ENCODE results near the gene DDX1.
"Not testable (repeated sequence)": the region's sequence is repeated elsewhere in the genome, so short reads cannot be mapped to it uniquely, and the experiment has no call there.

Gene DDX1

DNA sequence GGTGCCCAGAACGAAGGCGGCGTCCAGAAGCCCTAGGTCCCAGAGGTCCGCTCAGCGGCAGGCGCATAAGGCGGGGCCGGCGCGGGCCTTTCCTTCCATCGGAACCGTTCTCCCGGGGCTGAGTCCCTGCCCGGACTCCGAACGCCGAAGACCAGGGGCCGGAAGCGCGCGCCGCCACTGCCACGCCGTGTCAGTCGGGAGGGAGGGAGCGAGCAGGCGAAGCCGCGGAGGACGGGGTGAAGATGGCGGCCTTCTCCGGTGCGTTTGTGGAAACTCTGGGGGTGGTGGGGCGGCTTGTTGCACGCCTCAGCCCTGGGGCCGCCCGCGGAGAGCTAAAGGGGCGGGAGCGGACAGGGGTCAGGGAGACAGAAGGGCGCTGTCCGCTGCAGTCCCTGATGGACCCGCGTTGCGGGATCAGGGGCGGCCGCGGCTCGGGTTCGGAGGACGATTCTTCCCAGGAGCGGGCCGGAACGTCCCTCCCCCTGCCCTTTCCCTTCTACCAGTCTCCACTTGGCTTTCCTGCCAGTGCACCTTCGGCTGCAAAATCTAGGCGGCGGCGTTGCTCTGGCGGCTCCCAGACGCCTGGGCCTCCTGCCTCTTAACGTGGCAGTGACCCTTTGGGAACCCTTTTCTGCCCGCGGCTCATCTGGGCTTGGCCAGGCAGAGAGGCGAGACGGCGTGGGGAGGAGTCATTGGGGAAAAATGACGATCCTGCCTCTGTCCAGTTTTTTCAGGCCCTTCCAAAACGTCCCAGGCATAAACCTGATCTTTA is at the start of gene DDX1:
TSS of gene DDX1 (plus strand) at position 177 of the 772 bp plus-strand sequence. CDS start at position 243, 66 bp downstream.
- DNase-seq: peak; percentile 83

DNA sequence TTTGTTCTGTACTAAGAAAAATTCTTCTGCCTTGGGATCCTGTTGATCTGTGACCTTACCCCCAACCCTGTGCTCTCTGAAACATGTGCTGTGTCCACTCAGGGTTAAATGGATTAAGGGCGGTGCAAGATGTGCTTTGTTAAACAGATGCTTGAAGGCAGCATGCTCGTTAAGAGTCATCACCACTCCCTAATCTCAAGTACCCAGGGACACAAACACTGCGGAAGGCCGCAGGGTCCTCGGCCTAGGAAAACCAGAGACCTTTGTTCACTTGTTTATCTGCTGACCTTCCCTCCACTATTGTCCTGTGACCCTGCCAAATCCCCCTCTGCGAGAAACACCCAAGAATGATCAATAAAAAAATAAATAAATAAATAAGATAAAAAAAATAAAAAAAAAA is 49.4 kb upstream of the DDX1 start:
- not testable (repeated sequence) for DNase-seq

DNA sequence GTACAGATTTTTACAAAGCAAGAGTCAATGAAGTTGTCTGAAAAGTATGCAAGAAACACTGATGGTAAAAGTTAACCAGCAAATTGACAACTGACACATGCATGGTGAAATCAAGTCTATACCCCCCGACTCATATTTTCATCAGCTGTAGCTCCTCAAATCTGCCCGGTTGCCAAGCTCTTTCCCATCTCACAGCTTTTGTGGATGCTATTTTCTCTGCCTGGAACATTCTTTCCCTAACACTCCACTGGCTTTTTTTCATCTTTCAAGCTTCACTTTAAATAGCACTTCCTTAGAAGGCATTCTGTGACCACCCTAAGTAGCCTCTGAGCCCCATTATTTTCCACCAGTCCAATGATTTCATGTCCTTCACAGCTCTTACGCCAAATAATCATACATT is 48.6 kb upstream of the DDX1 start:
- no peak for DNase-seq

DNA sequence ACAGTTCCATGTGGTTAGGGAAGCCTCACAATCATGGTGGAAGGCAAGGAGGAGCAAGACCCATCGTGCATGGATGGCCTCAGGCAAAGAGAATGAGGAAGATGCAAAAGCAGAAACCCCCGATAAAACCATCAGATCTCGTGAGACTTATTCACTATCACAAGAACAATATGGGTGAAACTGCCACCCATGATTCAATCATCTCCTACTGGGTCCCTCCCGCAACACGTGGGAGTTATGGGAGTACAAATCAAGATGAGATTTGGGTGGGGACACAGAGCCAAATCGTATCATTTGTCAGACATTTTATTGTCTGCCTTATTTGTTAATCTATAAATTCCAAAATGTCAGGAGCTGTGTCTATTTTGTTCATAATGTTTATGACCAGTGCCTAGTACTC is 48.1 kb upstream of the DDX1 start:
- no peak for DNase-seq

DNA sequence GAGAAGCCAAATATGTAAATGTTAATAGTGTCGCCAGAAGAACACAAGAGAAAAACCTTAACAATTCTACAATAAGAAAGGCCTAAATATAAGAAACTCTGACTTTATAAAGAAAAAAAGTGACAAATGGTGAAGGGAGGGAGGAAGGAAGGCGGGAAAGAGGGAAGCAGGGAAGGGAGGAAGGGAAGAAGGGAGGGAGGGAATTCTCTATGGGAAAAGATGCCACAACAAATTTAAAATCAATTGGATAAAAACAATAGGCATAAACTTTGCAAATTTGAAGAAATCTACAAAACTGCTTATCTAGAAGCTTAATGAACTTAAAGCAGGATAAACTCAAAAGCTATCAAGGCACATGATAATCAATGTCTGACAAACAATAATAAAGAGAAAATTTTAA is 47.4 kb upstream of the DDX1 start:
- no peak for DNase-seq

DNA sequence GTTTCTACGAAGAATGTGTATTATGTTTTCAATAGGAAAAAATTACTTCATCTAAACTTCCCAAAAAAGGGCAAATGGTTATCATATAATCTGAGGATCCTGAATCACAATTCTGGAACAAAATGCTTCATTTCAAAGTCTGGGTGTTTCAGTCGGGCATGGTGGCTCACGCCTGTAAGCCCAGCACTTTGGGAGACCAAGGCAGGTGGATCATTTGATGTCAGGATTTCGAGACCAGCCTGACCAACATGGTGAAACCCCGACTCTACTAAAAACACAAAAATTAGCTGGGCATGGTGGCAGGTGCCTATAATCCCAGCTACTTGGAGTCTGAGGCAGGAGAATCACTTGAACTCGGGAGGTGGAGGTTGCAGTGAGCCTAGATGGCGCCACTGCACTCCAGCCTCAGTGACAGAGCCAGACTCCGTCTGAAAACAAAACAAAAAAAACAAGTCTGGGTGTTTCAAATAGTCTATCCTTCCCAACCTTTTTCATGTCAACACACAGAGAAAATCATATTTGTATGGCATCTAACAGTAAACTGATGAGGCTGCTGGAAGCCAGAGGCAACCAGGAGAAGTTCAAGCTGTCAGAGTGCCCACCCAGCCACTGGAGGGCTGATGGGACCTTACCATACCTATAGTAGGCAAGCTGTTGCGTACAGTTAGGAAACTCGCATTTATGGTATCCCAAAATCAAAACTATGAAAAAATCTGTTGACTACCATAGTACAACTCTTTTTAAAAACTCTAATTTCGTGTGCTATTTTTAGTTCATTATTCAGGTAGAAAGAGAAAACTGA is 45.2 kb upstream of the DDX1 start:
- no peak for DNase-seq

DNA sequence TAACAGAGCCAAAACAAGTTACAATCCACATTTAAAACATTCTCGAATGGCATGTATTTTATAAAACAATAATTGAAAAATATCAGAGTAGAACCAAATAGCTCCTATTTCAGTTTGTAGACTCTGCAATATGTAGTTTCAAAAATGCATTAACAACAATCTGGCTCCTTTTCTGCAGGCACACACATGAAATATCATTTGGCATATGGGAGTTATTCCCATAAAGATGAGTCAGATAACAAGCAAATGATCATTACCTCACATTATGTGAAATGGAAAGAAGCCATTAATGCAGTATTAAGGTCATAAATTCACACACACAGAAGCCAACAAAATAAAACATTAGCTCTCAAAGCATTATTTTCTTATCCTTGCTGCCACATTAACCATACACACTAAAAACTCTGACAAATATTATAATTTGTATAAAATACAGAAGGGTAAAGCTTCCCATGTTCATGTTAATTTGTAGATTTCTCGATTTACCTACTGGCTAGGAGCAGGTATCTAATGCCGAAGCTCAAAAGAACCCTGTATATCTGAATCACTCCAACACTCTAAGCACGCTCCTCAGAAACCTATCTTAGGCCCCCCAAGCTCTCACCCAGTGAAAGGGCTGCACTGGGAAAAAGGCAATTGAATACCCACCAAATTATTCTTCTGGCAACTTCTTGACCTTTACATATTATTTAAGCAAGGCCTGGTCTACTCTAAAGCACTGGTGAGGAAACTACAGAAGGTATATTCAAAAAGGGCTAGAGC is 44.4 kb upstream of the DDX1 start:
- no peak for DNase-seq

DNA sequence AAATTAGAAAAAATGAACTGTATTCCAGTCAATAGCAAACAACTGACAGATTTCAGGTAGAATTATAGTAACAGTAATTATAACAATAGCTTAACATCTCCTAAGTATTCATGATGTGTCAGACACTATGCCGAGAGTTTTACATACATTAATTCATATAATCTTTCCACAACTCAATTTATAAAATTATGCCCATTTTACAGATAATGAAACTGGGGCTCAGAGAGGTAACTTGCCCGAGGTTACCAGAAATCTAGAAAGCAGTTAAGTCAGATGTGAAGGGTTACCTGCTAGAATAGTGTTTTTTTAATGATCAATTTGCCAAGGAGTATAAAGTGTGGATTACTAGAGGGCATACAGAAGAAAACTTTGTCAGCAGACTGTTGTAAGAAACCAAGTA is 42.7 kb upstream of the DDX1 start:
- DNase-seq: no peak

DNA sequence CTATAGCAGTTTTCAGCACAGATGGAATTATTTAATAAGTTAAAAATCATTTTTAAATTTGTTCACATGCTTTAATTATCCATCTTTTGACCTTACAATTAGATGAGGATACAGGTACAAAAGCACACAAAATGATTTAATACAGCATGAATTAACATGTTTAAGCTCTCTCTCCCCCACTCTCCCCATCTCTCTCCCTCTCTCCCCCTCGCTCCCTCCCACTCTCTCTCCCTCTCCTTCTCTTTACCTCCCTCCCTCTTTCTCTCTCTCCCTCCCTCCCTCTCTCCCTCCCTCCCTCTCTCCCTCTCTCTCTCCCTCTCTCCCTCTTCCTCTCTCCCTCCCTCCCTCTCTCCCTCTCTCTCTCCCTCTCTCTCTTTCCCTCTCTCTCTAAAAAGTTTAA is 38.1 kb upstream of the DDX1 start:
- no peak for DNase-seq

DNA sequence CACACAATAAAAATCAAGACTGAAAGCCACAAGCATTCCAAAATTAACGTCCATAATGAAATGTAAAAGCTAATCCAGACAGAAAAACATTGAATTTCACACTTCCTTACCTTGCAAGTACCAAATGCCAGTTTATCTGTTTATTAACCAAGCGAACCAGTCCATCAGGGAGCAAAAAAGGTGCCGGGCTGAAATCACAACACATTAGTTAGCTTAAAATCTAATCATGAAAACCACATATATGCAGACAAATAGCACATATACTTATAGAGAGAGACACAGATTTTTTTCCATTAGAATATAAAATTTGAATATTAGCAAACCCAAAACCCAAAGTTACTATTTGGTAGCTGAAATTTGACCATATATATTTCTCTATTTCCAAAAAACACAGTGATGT is 37.7 kb upstream of the DDX1 start:
- no peak for DNase-seq

DNA sequence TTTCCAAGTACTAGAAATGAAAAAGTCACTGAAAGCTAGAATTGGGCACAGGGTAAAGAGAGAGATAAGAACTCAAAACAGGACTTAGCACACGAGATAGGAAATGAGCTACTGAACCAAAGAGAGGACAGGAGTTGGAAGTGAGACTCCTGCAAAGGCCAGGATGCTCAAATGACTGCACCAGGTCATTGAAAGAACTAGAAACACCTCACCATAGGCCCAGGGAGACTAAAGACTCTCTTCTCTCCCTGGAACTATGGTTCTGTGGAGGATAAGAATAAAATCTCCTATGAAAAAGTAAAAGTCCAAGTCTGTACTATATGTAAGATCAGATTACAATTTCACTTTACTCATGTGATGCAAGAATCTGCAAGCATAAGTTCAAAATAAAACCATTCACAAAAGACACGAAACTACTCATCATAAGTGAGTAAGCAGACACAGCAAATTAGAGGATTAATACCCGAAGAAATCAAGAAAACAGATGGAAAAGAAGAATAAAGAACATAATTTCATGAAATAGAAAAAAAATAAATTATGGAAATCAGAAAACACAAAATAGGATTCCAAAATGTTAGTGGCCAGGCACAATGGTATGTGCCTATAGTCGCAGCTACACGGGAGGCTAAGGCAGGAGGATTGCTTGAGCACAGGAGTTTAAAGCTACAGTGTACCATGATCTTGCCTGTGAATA is 37.0 kb upstream of the DDX1 start:
- no peak for DNase-seq

DNA sequence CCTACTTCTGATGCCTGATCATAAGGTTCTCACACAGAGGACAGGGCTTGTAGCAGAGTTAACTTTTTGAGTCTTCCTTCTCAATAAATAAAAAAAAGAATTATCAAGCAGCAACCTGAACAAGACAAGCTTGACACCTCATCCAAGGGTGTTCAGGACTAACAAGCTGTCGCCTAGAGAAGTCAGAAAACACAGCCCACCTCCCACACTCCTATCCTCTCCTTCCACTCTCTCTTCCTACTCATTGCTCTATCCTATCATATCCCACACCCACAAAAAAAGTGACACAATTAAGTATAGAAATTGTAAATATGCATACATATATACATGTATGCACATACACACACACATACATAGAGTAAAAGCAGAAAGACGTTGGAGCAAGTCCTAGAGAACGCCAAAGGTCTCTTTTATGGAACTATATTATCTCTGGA is 35.9 kb upstream of the DDX1 start:
- no peak for DNase-seq

DNA sequence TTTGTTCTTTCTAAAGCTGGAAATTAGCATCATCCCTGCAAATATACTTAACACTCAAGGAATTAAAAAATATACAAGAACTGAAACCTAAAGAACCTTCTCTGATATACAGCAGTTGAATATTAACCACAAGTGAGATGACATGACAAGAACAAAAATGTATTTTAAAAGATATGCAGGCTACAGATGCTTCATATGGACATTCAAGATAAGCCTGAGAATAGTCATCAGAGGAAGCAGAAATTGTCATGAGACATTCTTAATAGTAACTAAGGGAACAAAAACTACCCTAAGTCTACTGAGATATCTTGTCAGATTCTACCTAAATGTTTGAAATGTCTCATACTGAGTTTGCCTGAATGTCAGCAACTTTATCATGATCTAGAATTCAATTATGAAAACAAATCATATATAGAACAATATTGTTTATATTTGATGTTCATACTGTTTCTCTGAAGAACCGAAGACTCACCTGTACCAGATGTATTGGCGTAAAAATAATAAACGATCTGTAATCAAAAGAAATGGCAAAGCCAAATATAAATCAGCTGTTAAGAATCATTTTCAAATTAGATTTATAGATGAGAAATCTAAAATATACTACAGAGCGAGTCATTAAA is 35.2 kb upstream of the DDX1 start:
- no peak for DNase-seq

DNA sequence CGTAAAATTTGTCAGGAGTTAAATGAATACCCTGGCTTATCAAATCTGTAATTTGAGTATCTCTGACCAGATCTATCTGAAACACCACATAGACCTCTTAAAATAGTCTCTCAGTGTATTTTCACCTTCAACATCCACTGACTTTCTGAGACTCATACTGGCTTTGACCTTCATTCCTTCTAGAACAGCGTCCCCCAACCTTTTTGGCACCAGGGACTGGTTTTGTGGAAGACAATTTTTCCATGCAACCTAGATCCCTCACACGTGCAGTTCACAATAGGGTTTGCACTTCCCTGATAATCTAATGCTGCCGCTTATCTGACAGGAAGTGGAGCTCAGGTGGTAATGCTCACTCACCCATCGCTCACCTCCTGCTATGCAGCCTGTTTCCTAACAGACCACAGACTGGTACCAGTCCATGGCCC is 33.8 kb upstream of the DDX1 start:
- no peak for DNase-seq

DNA sequence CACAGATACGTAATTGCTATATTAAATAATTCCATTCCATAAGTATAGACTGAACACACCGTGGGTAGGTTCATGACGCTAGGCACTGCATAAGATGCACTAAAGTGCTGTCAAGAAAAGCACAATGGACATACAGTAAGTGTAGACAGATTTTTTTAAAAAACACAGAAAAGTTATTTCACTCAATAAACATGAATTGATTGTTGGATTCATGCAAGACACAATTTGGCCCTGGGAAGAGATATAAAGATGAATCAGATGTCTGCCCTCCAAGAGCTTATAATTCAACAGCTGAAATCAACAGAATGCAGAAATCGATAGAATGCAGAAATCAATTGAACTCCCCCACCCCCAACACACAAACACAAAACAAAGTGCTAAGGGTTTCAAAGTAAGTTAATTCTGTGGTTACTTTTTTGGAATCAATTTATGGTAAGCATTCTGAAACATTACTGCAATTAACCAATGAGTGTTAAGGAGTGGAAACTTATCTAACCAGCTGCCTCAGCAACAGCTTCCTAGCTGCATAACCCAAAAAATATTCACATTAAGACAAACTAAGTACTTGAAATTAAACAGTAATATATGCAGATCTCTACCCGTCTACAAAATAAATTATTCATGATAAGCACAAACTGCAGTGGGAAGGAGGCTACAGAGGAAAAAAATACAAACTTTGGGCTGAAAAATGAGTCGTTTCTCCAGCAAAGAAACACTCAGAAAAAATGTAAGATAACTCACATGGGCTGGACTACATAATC is 32.1 kb upstream of the DDX1 start:
- no peak for DNase-seq

DNA sequence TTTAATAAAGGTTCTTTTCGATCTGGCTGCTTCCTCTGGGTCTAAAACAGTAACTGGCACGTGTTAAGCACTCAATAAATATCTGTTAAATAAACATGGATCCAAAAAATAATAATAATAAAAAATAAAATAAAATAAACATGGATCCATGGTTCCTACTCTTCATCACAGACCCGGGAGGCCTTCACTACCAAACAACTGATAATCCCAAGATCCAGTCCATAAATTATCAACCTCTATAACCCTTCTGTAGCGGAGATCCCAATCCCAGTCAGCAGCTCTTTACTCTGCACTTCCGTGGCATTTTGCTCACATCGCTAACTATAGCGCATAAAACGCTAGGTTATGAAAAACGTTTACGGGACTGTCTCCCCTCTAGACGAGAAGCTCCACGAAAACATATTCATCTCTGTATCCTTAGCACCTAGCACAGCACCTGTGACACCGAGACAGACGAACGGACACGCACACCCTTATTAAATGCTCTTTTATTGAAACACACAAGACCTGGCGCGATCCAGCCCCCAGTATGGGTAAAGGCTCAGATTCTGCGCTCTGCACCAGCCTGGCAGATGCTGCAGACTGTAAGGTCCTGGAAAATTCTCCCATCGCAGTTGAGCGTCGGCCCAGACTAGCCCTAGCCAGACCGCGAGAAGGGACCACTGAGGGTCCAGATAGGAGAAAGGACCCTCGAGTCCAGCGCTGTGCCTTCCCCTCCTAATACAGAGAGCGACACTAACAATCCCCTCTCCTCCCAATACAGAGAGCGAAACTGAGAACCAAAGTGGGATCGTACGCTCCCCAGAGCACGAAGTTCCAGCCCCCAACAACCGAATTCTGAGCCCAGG is 31.3 kb upstream of the DDX1 start:
- DNase-seq: peak; percentile 10

DNA sequence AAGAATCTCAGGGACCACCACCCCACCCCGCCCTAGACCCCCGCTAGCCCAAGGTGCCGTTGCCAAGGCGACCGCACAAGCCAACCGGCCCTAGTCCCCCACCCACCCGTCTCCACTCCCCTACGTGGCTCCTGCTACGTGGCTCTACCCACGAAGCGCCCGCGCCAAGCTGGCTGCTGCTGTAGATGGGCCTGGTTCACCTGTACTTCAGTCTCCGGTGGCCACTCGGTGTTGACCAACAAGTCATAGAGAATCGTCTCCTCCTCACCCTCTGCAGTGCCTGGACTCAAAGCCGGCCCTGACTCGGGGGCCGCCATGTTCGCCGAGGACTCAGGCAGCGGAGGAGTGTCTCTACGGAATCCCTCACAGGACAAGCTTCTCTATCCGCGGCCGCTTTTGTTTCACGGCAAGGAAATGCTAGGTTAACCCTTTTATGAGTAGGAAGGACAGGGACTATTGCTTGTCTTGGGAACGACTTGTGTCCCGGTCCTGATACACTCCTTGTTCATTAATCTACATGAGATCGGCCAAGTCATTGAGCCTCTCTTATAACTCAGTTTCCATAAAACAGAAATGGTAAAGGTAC is 30.6 kb upstream of the DDX1 start, which contains the start of gene NBAS:
TSS of gene NBAS (minus strand) at position 347 of the 586 bp plus-strand sequence. CDS start at position 317, 30 bp downstream.
- peak; percentile 81 for DNase-seq

DNA sequence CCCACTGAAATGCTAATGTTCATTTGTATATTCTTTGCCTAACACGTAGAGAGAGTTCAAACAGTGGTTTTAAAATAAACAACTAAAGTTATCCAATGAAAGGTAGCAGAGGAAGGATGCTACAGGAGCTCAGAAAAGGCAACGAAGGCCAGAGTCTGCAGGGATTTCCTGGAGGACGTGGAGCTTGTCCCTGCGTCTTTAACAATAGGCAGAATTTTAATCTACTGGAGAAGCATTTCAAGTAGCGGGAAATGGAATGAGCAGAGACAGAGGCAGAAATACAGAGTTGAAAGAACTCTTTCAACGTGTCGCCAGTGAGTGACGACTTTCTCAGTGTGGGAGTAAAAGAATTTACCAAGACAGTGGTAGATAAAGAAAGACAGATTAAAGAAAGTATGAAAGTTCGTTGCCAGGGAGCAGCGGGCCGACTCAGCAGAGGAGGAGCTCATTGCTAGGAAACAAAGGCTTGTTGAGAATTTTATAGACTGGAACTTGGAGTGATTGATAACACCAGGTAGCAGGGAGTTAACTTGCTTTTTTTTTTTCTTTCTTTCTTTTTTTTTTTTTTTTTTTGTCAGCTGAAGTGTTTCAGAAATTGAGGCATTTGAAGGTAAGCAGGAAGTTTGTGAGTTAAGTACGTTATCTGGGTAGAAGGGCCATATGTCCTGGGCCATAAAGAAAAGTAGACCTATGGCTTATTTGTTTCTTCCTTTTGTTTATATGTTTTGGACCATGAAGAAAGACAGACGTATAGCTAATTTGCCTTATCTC is 29.9 kb upstream of the DDX1 start:
- DNase-seq: peak; percentile 22

DNA sequence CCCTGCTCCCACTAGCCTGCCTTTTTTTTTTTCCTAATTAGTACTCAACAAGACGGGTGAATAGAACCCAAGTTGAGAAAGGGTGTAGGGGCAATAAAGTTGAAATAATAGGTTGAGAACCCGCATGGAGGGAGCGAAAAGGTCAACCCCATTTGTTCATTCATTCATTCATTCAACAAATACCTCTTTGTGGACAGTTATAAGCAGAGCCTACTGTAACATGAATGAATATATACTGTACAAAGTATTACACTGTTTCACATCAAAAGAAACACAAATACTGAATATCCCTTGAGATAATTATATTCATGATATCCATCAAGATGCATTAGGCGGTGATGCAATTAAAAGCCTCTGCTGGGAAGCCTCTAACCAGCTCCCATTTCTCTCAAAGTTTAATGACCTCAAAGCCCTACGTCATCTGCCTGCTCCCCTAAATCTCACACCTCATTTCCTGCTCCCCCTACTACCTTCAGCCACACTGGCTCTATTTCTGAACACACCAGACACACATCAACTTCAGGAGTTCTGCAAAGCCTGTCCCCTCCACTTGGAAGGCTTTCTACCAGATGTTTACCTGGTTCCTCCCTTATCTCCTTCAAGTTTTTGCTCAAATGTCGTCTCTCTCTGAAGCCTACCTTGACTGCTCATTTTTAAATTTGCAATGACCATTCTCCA is 29.2 kb upstream of the DDX1 start:
- no peak for DNase-seq

Measured in HCEC 1CT (cell line).